Measurements from ENCODE around the gene SDCBP2.

SDCBP2 gene

GRCh38 chr20:1278993-1279392 lies 49.9 kb downstream of the SDCBP2 start:
- in situ Hi-C loops (cut with HindIII; ENCODE audit: low sequenced_read_pairs): no loop called here

- in situ Hi-C loops (cut with HindIII; ENCODE audit: low sequenced_read_pairs): no loop called here
Observed at GRCh38 chr20:1277529-1278322, 51.2 kb downstream of the SDCBP2 start.

DNA sequence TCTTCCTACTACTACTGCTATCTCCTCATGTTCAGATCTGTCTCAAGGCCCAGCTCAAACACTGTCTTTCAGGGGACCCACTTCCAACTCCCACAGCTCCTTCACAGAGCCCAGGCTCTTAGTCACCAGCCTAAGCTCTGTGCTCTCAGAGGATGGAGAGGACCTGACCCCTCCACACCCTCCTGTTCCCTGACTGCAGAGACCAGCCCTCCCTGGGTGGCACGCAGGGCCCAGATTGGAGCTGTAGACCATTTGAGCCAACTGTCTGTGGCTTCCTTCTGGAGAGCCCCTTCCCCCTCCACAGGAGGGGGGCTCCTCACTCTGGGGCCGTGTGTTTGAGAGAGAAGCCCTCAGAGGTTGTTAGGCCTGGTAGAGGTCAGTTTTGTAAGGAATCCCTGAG lies 53.0 kb downstream of the SDCBP2 start:
- in situ Hi-C loops (cut with HindIII; ENCODE audit: low sequenced_read_pairs): no loop called here

- in situ Hi-C loops (cut with HindIII; ENCODE audit: low sequenced_read_pairs): no loop called here
Observed at GRCh38 chr20:1274485-1275311, 54.2 kb downstream of the SDCBP2 start.

GRCh38 chr20:1273366-1273765 lies 55.6 kb downstream of the SDCBP2 start:
- in situ Hi-C loops (cut with HindIII; ENCODE audit: low sequenced_read_pairs): no loop called here

DNA sequence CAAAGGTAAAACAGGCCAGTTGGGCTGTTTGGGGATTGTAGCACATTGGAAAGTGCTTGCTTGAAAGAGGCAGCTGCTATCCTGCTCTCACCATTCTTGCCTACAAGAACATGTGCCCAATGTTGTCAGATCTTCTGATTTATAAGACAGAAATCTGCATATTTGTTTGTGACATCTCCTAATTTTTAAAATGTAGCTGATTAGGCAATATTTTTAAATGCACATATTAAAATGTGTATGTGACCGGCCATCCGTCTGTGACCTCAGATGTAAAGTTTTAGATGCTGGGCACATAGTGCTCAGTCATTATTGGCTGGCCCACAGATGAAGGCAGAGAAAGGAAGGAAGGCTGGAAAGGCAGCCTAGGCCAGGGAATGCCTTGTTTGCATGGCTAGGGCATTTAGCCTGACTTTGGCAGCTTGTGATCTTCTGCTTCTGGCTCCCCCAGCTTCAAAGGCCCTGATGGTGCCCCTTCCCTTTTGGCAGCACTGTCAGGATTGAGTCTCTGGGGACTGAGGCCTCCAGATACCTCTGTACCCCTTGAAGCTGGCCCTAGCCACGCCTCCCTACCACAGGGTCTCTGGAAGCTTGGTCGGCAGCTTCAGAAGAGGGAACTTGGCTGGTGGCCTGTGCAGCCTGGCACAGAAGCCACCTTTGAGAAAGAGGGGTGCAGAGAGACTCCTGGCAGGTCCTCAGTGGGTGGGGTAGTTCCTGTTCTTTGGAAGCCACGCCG lies 56.4 kb downstream of the SDCBP2 start:
- in situ Hi-C loops (cut with HindIII; ENCODE audit: low sequenced_read_pairs): no loop called here

DNA sequence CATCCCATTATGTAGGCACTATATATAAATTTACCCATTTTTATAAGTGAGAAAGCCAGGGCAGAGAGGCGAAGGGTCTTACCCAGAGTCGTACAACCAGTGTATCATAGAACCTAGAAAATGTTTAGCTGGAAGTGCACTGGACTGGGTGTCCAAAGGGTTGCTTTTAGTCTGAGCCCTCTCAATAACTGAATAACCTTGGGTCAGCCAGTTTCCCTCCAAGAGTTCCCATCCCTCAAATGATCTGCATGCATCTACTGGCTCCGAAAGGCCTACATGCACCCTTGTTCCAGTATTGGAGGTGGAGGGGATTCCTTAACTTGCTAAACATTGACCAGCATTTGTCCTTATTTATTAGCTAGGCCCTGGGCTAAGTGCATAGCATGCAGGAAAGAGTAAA lies 59.1 kb downstream of the SDCBP2 start:
- in situ Hi-C loops (cut with HindIII; ENCODE audit: low sequenced_read_pairs): no loop called here

- in situ Hi-C loops (cut with HindIII; ENCODE audit: low sequenced_read_pairs): no loop called here
Observed at GRCh38 chr20:1269235-1269634, 59.7 kb downstream of the SDCBP2 start.

GRCh38 chr20:1267809-1268374 lies 61.0 kb downstream of the SDCBP2 start:
- in situ Hi-C loops (cut with HindIII; ENCODE audit: low sequenced_read_pairs): no loop called here

- in situ Hi-C loops (cut with HindIII; ENCODE audit: low sequenced_read_pairs): no loop called here
Observed at GRCh38 chr20:1267161-1267560, 61.8 kb downstream of the SDCBP2 start.

GRCh38 chr20:1266167-1266973 lies 62.6 kb downstream of the SDCBP2 start, which contains the start of gene SNPH:
Gene SNPH, plus strand, starts transcription at chr20:1266294. Its CDS starts 29,946 bp downstream, at chr20:1296240.
- in situ Hi-C loops (cut with HindIII; ENCODE audit: low sequenced_read_pairs): no loop called here

GRCh38 chr20:1265916-1266166 lies 63.1 kb downstream of the SDCBP2 start:
- in situ Hi-C loops (cut with HindIII; ENCODE audit: low sequenced_read_pairs): no loop called here

DNA sequence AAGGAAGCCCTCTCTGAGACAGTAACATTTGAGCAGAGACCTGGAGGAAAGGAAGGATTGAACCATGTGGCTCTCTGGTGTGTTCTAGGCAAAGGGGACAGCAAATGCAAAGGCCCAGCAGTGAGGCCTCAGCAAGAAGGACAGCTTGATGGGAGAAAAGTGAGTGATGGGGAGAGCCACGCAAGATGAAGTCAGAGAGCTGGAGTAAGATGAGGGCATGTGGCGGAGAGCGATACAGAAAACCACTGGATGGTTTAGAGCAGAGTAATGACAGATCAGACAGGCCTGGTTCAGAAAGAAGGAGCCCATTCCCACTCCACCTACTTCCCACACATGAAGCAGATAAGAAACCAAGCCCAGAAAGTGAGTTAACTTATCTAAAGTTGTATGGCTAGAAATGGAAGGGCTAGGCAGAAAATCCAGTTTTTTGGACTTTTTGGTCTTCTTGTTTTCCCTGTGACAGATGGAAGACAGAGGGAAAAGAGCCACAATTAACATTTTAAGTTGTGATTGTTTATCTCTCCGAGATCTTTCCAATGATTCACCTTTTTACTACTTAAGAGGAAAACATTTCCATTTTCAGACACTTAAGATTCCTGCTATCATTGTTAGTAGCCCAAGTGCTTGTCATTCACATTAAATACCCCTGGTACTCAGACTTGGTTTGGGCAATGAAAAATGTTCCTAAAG lies 63.6 kb downstream of the SDCBP2 start:
- in situ Hi-C loops (cut with HindIII; ENCODE audit: low sequenced_read_pairs): no loop called here

DNA sequence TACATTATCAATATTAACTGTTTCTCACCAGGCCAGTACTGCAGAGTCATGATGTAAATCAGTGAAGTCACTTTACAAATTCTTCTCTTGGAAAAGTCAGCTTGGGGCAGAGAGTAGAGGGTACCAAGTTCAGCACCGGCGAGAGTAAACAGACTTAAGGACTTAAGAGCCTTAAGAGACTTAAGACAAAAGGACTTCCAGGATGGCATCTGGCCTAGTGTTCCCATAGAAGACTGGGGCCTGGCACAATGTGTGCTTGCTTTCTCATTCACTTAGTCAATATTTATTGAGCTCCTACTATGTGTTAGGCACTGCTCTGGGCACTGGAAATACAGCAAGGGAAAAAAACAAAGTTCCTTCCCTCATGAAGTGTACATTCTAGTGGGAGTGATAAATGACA lies 64.2 kb downstream of the SDCBP2 start:
- in situ Hi-C loops (cut with HindIII; ENCODE audit: low sequenced_read_pairs): no loop called here

DNA sequence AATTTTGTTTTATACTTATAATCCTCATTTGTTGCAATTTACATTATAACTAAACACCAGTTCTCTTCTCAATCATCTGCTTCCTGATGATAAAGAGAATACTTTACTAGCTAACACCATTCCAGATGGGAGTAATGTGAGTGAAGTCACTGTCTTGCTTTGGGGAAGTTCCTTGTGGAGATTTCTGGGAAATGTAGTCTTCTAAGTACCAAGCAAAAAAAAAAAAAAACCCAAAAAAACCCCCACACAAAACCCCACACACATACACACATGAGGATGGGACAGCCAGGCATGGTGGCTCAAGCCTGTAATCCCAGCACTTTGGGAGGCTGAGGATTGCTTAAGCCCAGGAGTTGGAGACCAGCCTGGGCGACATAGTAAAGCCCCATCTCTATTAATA lies 65.1 kb downstream of the SDCBP2 start:
- in situ Hi-C loops (cut with HindIII; ENCODE audit: low sequenced_read_pairs): no loop called here
